HG02943 (cell line): Measurements from ENCODE around the gene CPA4.

Source experiments
- ATAC-seq: cut with Tn5 transposase; IDR thresholded peaks from one replicate; pipeline ENCODE4 v1.9.1; 2021; ENCODE audit warnings: mild to moderate bottlenecking, low read depth, moderate library complexity; ENCODE audit not compliant: unreplicated experiment

Gene CPA4

GRCh38 chr7:130361681-130362080, 68.7 kb downstream of the CPA4 start:
- ATAC-seq = no peak

- ATAC-seq = no peak
These were observed 69.4 kb downstream of the CPA4 start for GRCh38 chr7:130362251-130362816.

GRCh38 chr7:130363026-130363847, 70.3 kb downstream of the CPA4 start:
- ATAC-seq = no peak

GRCh38 chr7:130364451-130364850, 71.5 kb downstream of the CPA4 start:
- no peak for ATAC-seq

- no peak for ATAC-seq
These were observed 72.1 kb downstream of the CPA4 start for GRCh38 chr7:130365088-130365487.

- no peak for ATAC-seq
These were observed 72.8 kb downstream of the CPA4 start for GRCh38 chr7:130365511-130366441.

- ATAC-seq = no peak
These were observed 73.6 kb downstream of the CPA4 start for GRCh38 chr7:130366564-130366963.

- ATAC-seq = no peak
These were observed 74.3 kb downstream of the CPA4 start for GRCh38 chr7:130367088-130367755.

- no peak for ATAC-seq
These were observed 75.1 kb downstream of the CPA4 start for GRCh38 chr7:130367836-130368746.

GRCh38 chr7:130369110-130369711, 76.2 kb downstream of the CPA4 start:
- ATAC-seq = no peak

GRCh38 chr7:130369831-130370550, 77.0 kb downstream of the CPA4 start:
- ATAC-seq = no peak

- no peak for ATAC-seq
These were observed 78.1 kb downstream of the CPA4 start for GRCh38 chr7:130371046-130371445.

GRCh38 chr7:130372402-130373165, 79.6 kb downstream of the CPA4 start:
- ATAC-seq = no peak
